Liver (tissue), 9 donors: ENCODE results near the gene ELF1. TPM values are rescaled to one million over a fixed set of nuclear protein-coding genes. Genes with fewer than 3 reads are reported as not detected.
"Not testable (repeated sequence)": the region's sequence is repeated elsewhere in the genome, so short reads cannot be mapped to it uniquely, and the experiment has no call there.

Experiments
- DNase-seq: peaks from one replicate; pipeline ENCODE4 v3.0.0-alpha.2; 2017; ENCODE audit warnings: low spot score
- H3K27ac ChIP-seq, 2 donors: one replicate each; pipeline ENCODE4 v1.7.0; 2013; ENCODE audit warnings: inconsistent platforms in 2 of 2, low read length in 2 of 2, control low read depth in 1 of 2, low read depth in 1 of 2, mild to moderate bottlenecking in 1 of 2
- H3K27me3 ChIP-seq, 4 donors: one replicate each; pipeline versions ENCODE4 v1.6.1 to v1.7.0; 2013; ENCODE audit warnings: low read length in 3 of 4, inconsistent platforms in 1 of 4, mild to moderate bottlenecking in 1 of 4, moderate library complexity in 1 of 4; ENCODE audit not compliant: control insufficient read depth in 4 of 4, insufficient read depth in 4 of 4
- H3K36me3 ChIP-seq, 4 donors: one replicate each; pipeline versions ENCODE4 v1.6.1 to v1.7.0; 2013; ENCODE audit warnings: low read length in 3 of 4, mild to moderate bottlenecking in 3 of 4, low read depth in 1 of 4, moderate library complexity in 1 of 4; ENCODE audit not compliant: control insufficient read depth in 4 of 4, insufficient read depth in 3 of 4
- H3K4me1 ChIP-seq, 4 donors: one replicate each; pipeline versions ENCODE4 v1.6.1 to v1.7.0; 2013; ENCODE audit warnings: low read length in 3 of 4, mild to moderate bottlenecking in 3 of 4, moderate library complexity in 1 of 4; ENCODE audit not compliant: control insufficient read depth in 4 of 4, insufficient read depth in 4 of 4
- H3K4me3 ChIP-seq, 3 donors: one replicate each; pipeline versions ENCODE4 v1.6.1 to v1.7.0; 2013; ENCODE audit warnings: low read length in 3 of 3, control low read depth in 1 of 3, low read depth in 1 of 3, mild to moderate bottlenecking in 1 of 3
- H3K9ac ChIP-seq, 2 donors: one replicate each; pipeline ENCODE4 v1.7.0; 2013; ENCODE audit warnings: low read length in 2 of 2, mild to moderate bottlenecking in 2 of 2, moderate library complexity in 2 of 2, control low read depth in 1 of 2, low read depth in 1 of 2
- H3K9me3 ChIP-seq, 4 donors: one replicate each; pipeline versions ENCODE4 v1.6.1 to v1.7.0; 2013; ENCODE audit warnings: low read length in 3 of 4; ENCODE audit not compliant: control insufficient read depth in 4 of 4
- ATF3 ChIP-seq: IDR thresholded peaks from 2 replicates; pipeline ENCODE4 v1.6.1; 2016; ENCODE audit warnings: antibody characterized with exemption
- CTCF ChIP-seq: fragments of 150-350 bp; IDR thresholded peaks from 2 replicates; pipeline ENCODE4 v1.5.1; 2017; ENCODE audit warnings: improper control_type of control experiment, low read depth, low read length; ENCODE audit not compliant: missing input control
- EGR1 ChIP-seq, 2 donors: IDR thresholded peaks; 2 replicates each; pipeline ENCODE4 v1.6.1; 2016 to 2018; ENCODE audit warnings: antibody characterized with exemption in 2 of 2, low read depth in 2 of 2
- FOXA1 ChIP-seq: IDR thresholded peaks from 2 replicates; pipeline ENCODE4 v1.6.1; 2016; ENCODE audit warnings: antibody characterized with exemption
- FOXA2 ChIP-seq: IDR thresholded peaks from 2 replicates; pipeline ENCODE4 v1.6.1; 2016; ENCODE audit warnings: antibody characterized with exemption
- HNF4A ChIP-seq, 2 donors: conservative IDR thresholded peaks; 2 replicates each; pipeline ENCODE4 v1.6.1; 2016; ENCODE audit warnings: antibody characterized with exemption in 2 of 2, mild to moderate bottlenecking in 2 of 2
- HNF4G ChIP-seq: IDR thresholded peaks from 2 replicates; pipeline ENCODE4 v1.6.1; 2016; ENCODE audit warnings: antibody characterized with exemption
- JUND ChIP-seq, 2 donors: IDR thresholded peaks; 2 replicates each; pipeline ENCODE4 v1.6.1; 2016; ENCODE audit warnings: antibody characterized with exemption in 2 of 2
- REST ChIP-seq: IDR thresholded peaks from 2 replicates; pipeline ENCODE4 v1.6.1; 2016; ENCODE audit warnings: antibody characterized with exemption, mild to moderate bottlenecking
- RXRA ChIP-seq, 2 donors: IDR thresholded peaks; 2 replicates each; pipeline ENCODE4 v1.6.1; 2017 to 2018; ENCODE audit warnings: antibody characterized with exemption in 2 of 2, mild to moderate bottlenecking in 1 of 2
- SP1 ChIP-seq: IDR thresholded peaks from 2 replicates; pipeline ENCODE4 v1.6.1; 2018; ENCODE audit warnings: antibody characterized with exemption, mild to moderate bottlenecking
- TAF1 ChIP-seq: conservative IDR thresholded peaks from 2 replicates; pipeline ENCODE4 v1.6.1; 2016; ENCODE audit warnings: antibody characterized with exemption, mild to moderate bottlenecking
- YY1 ChIP-seq: IDR thresholded peaks from 2 replicates; pipeline ENCODE4 v1.6.1; 2016; ENCODE audit warnings: antibody characterized with exemption, mild to moderate bottlenecking
- WGBS: extraction: QIAGEN DNeasy Blood & Tissue Kit; methylation state at CpG from one replicate; pipeline ENCODE4 v1.1.7; 2013; 5-methylcytosine and 5-hydroxymethylcytosine counted together
- polyA plus RNA-seq, 2 donors: library from polyadenylated mRNA; stranded (reverse) in 1 of 2; unstranded in 1 of 2; fragments of 200-250 nt in 1 of 2; fragments of >200 nt in 1 of 2; fragmentation: Nextera tagmentation in 1 of 2; extraction: Ambion mirVana in 1 of 2; gene quantifications; one replicate each; pipeline versions ENCODE4 v1.2.1 to v1.2.3, GENCODE V29; 2013 to 2015
- total RNA-seq, 2 donors: library from RNA; depleted of rRNA; stranded (reverse); fragments of >200 nt; gene quantifications; one replicate each; pipeline ENCODE4 v1.2.3, GENCODE V29; 2014
- donor health status: healthy.
- donor health status: healthy.
- donor health status: healthy.
- donor health status: healthy.
- donor health status: healthy.

Gene ELF1
- total and polyA plus RNA-seq, 4 donors: 15.3 to 57.2 (median 26.5) TPM

- TF ChIP-seq REST (no peak), RXRA (IDR thresholded peaks at IDR 0.05) (no peak), HNF4A (conservative IDR thresholded peaks at IDR 0.05) (no peak), YY1 (no peak), EGR1 (IDR thresholded peaks at IDR 0.05; ENCODE audit: low read depth in 2 of 2) (no peak), SP1 (no peak)
These were observed 29.5 kb upstream of the ELF1 start (continued) for GRCh38 chr13:41048640-41049039.

- H3K9me3 ChIP-seq, H3K4me3 ChIP-seq, H3K36me3 ChIP-seq, H3K27me3 ChIP-seq, H3K27ac ChIP-seq, H3K9ac ChIP-seq, DNase-seq, H3K4me1 ChIP-seq: not testable (repeated sequence)
- WGBS: 97% methylated on average over 3 of the region's 4 CpGs
These were observed 23.3 kb upstream of the ELF1 start for GRCh38 chr13:41042419-41042818.

- Histone ChIP-seq H3K9ac (no peak overlapping the region), H3K9me3 (no peaks in the 10 kb centered on the region), H3K4me1 (peaks cover 0 to 3% (median 1%) of the 10 kb centered on the region in 4 donors), H3K4me3 (no peak overlapping the region), H3K36me3 (no peaks in the 10 kb centered on the region), H3K27ac (no peak overlapping the region), H3K27me3 (no peaks in the 10 kb centered on the region)
- WGBS: 88% methylated on average over 9 of the region's 9 CpGs
- DNase-seq: no peak
- TF ChIP-seq ATF3 (no peak), FOXA1 (no peak), TAF1 (no peak), REST (no peak), JUND (IDR thresholded peaks at IDR 0.05) (no peak), CTCF (no peak), FOXA2 (no peak), HNF4G (no peak), RXRA (IDR thresholded peaks at IDR 0.05) (no peak)
These were observed 21.6 kb upstream of the ELF1 start for GRCh38 chr13:41040584-41041334.
